OCI-LY7 (cell line): ENCODE measurements around the gene PLA2G3. TPM values are rescaled to one million over a fixed set of nuclear protein-coding genes. Genes with fewer than 3 reads are reported as not detected.

Source experiments
- BruUV-seq: library from RNA; stranded (reverse); fragments of 400-500 nt; replicated peaks from 2 replicates; lab custom pipeline; 2021; lab: Mats Ljungman, UMichigan
- CTCF ChIA-PET: fragments of 300-600 bp; sonication (Branson Sonifier 250); formaldehyde crosslinking; loops from one replicate; lab custom pipeline; 2022; ENCODE audit warnings: antibody characterized with exemption; ENCODE audit not compliant: unreplicated experiment; lab: Charles Lee
- POLR2A ChIA-PET: fragments of 300-600 bp; sonication (Branson Sonifier 250); formaldehyde crosslinking; loops from one replicate; lab custom pipeline; 2022; ENCODE audit warnings: antibody characterized with exemption; lab: Charles Lee
- DNase-seq: peaks from one replicate; pipeline ENCODE4 v3.0.0-alpha.2; 2015; ENCODE audit warnings: low spot score
- H2AFZ ChIP-seq: fragments of 200-600 bp; sonication (generic), shearing (Covaris generic); 2 replicates; pipeline ENCODE4 v1.6.1; 2014; ENCODE audit warnings: mild to moderate bottlenecking, antibody characterized with exemption, low read length, moderate library complexity
- H3K27ac ChIP-seq: fragments of 200-600 bp; sonication (generic); 2 replicates; pipeline ENCODE4 v1.5.1; 2014; ENCODE audit warnings: mixed run types, low read depth, mild to moderate bottlenecking, moderate library complexity, low read length, inconsistent platforms; ENCODE audit not compliant: poor library complexity, severe bottlenecking
- H3K36me3 ChIP-seq: fragments of 200-600 bp; sonication (generic); 2 replicates; pipeline ENCODE4 v1.6.1; 2014; ENCODE audit warnings: mild to moderate bottlenecking, antibody characterized with exemption, low read length, moderate library complexity, mixed read lengths; ENCODE audit not compliant: insufficient read depth
- H3K4me1 ChIP-seq: fragments of 200-600 bp; sonication (generic); 2 replicates; pipeline ENCODE4 v1.5.1; 2014; ENCODE audit warnings: mild to moderate bottlenecking, low read length; ENCODE audit not compliant: insufficient read depth, poor library complexity, severe bottlenecking
- H3K4me2 ChIP-seq: fragments of 200-600 bp; sonication (generic); 2 replicates; pipeline ENCODE4 v1.6.1; 2014; ENCODE audit warnings: mild to moderate bottlenecking, low read length
- H3K4me3 ChIP-seq: fragments of 200-600 bp; sonication (generic); 2 replicates; pipeline ENCODE4 v1.5.1; 2014; ENCODE audit warnings: mild to moderate bottlenecking, low read depth, low read length; ENCODE audit not compliant: poor library complexity, severe bottlenecking
- H3K79me2 ChIP-seq: fragments of 200-600 bp; sonication (generic); 2 replicates; pipeline ENCODE4 v1.6.1; 2016; ENCODE audit warnings: low read depth, mild to moderate bottlenecking, low read length, moderate library complexity, mixed read lengths; ENCODE audit not compliant: insufficient read depth
- H3K9me2 ChIP-seq: fragments of 200-600 bp; sonication (generic); 2 replicates; pipeline ENCODE4 v1.6.1; 2016; ENCODE audit warnings: mild to moderate bottlenecking, low read length, mixed read lengths; ENCODE audit not compliant: insufficient read depth
- H3K9me3 ChIP-seq: fragments of 200-600 bp; sonication (generic); 2 replicates; pipeline ENCODE4 v1.6.1; 2014; ENCODE audit warnings: mild to moderate bottlenecking, mixed run types, low read length, mixed read lengths
- H4K20me1 ChIP-seq: fragments of 200-600 bp; sonication (generic); 2 replicates; pipeline ENCODE4 v1.6.1; 2014; ENCODE audit warnings: mild to moderate bottlenecking, antibody characterized with exemption, low read length, moderate library complexity, mixed read lengths; ENCODE audit not compliant: insufficient read depth
- CTCF ChIP-seq: fragments of 200-600 bp; sonication (generic); conservative IDR thresholded peaks from 2 replicates; pipeline ENCODE4 v1.5.1; 2014; ENCODE audit warnings: mild to moderate bottlenecking, antibody characterized with exemption, low read length, moderate library complexity, mixed read lengths
- EZH2phosphoT487 ChIP-seq: fragments of 200-600 bp; sonication (generic); IDR thresholded peaks from 2 replicates; pipeline ENCODE4 v1.6.1; 2018; ENCODE audit warnings: low read depth, borderline replicate concordance, mild to moderate bottlenecking, mixed run types, antibody characterized with exemption, low read length, moderate library complexity, mixed read lengths
- intact Hi-C: fragments of 100-400 bp; cut with micrococcal nuclease; formaldehyde crosslinking; loops from one replicate; pipeline ENCODE4 v1.10.0; 2022; ENCODE audit not compliant: unreplicated experiment
- total RNA-seq, 2 experiments: library from RNA; depleted of rRNA in 1 of 2; stranded (reverse); fragments of >200 nt in 1 of 2; shearing (Covaris generic) in 1 of 2; gene quantifications; 2 replicates each; pipeline ENCODE4 v1.2.3, GENCODE V29; 2014 to 2022

PLA2G3 gene
- total RNA-seq, 2 experiments from 2014 or later, result not detected

GRCh38 chr22:31122196-31122531 is 18.1 kb downstream of the PLA2G3 start:
- Histone ChIP-seq H3K4me2 (no peak overlapping the region), H3K36me3 (no peaks in the 10 kb centered on the region), H3K4me1 (peaks cover under 1% of the 10 kb centered on the region), H3K9me2 (no peaks in the 10 kb centered on the region), H3K9me3 (no peaks in the 10 kb centered on the region), H3K79me2 (no peaks in the 10 kb centered on the region), H2AFZ (no peak overlapping the region), H4K20me1 (no peaks in the 10 kb centered on the region), H3K27ac (no peak overlapping the region), H3K4me3 (no peak overlapping the region)
- CTCF ChIA-PET, result no interaction called here
- no TSS peak for BruUV-seq
- POLR2A ChIA-PET, result no interaction called here
- TF ChIP-seq CTCF, result no peak
- TF ChIP-seq EZH2phosphoT487, result no peak
- no peak for DNase-seq
- intact Hi-C loops, result no loop called here

- Histone ChIP-seq H3K36me3 (no peaks in the 10 kb centered on the region), H3K79me2 (no peaks in the 10 kb centered on the region), H3K4me3 (no peak overlapping the region), H3K4me2 (no peak overlapping the region), H3K4me1 (no peaks in the 10 kb centered on the region), H4K20me1 (no peaks in the 10 kb centered on the region), H3K9me3 (no peaks in the 10 kb centered on the region), H2AFZ (no peak overlapping the region), H3K27ac (no peak overlapping the region), H3K9me2 (no peaks in the 10 kb centered on the region)
- intact Hi-C loops, result no loop called here
- TF ChIP-seq EZH2phosphoT487 (no peak), CTCF (no peak)
- CTCF ChIA-PET, result no interaction called here
- no peak for DNase-seq
- no TSS peak for BruUV-seq
- POLR2A ChIA-PET, result no interaction called here
These were observed 18.9 kb downstream of the PLA2G3 start for GRCh38 chr22:31121403-31121802.

- Histone ChIP-seq H3K9me3 (no peaks in the 10 kb centered on the region), H3K4me2 (no peak overlapping the region), H3K79me2 (no peaks in the 10 kb centered on the region), H3K36me3 (no peaks in the 10 kb centered on the region), H2AFZ (no peak overlapping the region), H3K4me1 (no peaks in the 10 kb centered on the region), H3K9me2 (no peaks in the 10 kb centered on the region), H3K4me3 (no peak overlapping the region), H4K20me1 (no peaks in the 10 kb centered on the region), H3K27ac (no peak overlapping the region)
- TF ChIP-seq EZH2phosphoT487 (no peak), CTCF (no peak)
- BruUV-seq, result no TSS peak
- intact Hi-C loops, result no loop called here
- ChIA-PET POLR2A (interaction anchor here (0.6 to 1.0 kb wide), 2 partner anchors 12 to 432 kb away, joined by 3 to 4 read pairs; no protein-coding TSS in a partner anchor), CTCF (no interaction called here)
- DNase-seq, result no peak
These were observed 19.7 kb downstream of the PLA2G3 start for GRCh38 chr22:31120642-31121041.
